MV-4-11 (cell line): ENCODE measurements around the gene PLA2G6.
"Not testable (repeated sequence)": the region's sequence is repeated elsewhere in the genome, so short reads cannot be mapped to it uniquely, and the experiment has no call there.

Experiments
- DNase-seq: peaks from one replicate; lab custom pipeline; 2025; lab: John Stamatoyannopoulos, UW

PLA2G6 gene

GRCh38 chr22:38164551-38164918 lies 17.1 kb downstream of the PLA2G6 start:
- DNase-seq: no peak

- no peak for DNase-seq
Observed at GRCh38 chr22:38163844-38164550, 17.6 kb downstream of the PLA2G6 start.

DNA sequence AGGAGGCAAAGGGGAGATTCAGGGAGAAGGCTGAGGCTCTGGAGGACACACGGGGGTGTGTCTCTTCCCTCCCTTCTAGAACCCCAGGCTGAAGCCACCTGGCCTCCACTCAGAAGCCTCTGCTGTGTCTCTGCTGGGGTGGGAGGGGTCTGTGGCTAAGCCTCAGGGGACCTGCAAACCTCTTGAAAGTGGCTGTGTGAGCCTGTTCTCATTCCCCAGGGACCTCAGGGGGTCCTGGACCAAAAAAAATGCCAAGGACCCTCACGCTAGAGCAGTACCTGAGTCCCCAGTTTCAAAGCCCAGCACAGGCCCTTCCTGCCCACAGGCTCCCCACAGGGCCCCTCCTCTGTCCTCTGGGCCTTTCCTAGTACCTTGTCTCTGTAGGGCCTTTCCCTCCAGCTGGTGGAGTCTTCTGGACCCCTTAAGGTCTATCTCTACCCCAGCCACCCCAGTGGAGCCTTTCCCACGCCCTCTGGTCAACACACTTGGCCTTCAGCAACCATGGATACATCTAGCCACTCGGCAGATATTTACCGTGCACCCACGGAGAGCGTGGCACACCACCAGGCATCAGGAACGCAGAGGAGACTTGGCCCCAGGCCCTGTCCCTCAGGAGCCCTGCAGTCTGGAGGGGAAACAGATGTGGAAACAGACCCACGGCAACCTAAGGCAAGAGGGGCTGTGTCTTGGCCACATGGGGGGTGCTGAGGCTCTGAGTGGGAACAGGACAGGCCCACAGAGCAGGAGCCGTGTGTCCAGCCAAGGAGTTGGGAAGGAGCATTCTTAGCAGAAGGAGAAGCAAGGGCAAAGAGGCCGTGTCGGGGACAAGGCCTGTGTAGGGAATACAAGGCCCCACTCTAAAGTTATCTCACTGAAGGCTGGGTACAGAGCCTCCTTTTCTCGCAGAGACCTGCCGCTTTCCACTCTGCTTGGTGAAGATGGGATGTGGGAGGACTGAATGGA lies 18.5 kb downstream of the PLA2G6 start:
- no peak for DNase-seq

DNA sequence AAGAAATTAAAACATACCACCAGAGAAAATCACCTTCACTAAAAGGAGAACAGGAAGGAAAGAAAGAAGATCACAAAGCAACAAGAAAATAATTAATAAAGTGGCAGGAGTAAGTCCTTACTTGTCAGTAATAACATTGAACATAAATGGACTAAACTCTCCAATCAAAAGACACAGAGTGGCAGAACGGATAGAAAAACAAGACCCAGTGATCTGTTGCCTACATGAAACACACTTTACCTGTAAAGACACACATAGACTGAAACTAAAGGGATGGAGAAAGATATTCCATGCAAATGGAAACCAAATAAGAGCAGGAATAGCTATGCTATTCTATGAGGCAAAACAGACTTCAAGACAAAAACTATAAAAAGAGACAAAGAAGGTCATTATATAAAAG lies 25.9 kb downstream of the PLA2G6 start:
- no peak for DNase-seq

- DNase-seq: not testable (repeated sequence)
Observed at GRCh38 chr22:38154563-38154915, 27.1 kb downstream of the PLA2G6 start.

- DNase-seq: no peak
Observed at GRCh38 chr22:38153821-38154562, 27.6 kb downstream of the PLA2G6 start.

GRCh38 chr22:38151126-38151500 lies 30.5 kb downstream of the PLA2G6 start:
- DNase-seq: no peak

- no peak for DNase-seq
Observed at GRCh38 chr22:38148245-38148644, 33.4 kb downstream of the PLA2G6 start.

- DNase-seq: not testable (repeated sequence)
Observed at GRCh38 chr22:38146166-38146565, 35.5 kb downstream of the PLA2G6 start.

DNA sequence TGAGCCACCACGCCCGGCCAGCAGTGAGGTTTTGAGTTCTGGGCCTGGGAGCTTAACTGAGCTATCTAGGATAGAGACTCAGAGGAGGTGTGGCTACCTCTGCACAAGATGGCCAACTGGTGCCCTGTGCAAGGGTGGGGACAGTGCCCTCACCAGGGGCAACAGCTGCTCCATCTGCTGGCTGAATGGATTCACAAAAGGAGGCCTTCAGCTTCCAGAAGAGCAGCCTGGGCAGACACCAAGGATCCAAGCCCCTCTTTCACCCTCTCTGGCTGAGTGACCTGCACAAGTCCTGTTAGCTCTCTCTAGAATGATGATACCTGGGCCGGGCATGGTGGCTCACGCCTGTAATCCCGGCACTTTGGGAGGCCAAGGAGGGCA lies 37.6 kb downstream of the PLA2G6 start:
- no peak for DNase-seq

- DNase-seq: no peak
Observed at GRCh38 chr22:38142606-38143005, 39.0 kb downstream of the PLA2G6 start.

GRCh38 chr22:38141217-38141973 lies 40.2 kb downstream of the PLA2G6 start:
- no peak for DNase-seq

GRCh38 chr22:38139901-38140300 lies 41.7 kb downstream of the PLA2G6 start:
- DNase-seq: no peak

GRCh38 chr22:38138961-38139360 lies 42.7 kb downstream of the PLA2G6 start:
- no peak for DNase-seq

GRCh38 chr22:38137876-38138687 lies 43.5 kb downstream of the PLA2G6 start:
- no peak for DNase-seq

GRCh38 chr22:38136607-38137006 lies 45.0 kb downstream of the PLA2G6 start:
- peak; percentile 10 for DNase-seq

GRCh38 chr22:38135133-38135706 lies 46.4 kb downstream of the PLA2G6 start:
- peak; percentile 63 for DNase-seq

DNA sequence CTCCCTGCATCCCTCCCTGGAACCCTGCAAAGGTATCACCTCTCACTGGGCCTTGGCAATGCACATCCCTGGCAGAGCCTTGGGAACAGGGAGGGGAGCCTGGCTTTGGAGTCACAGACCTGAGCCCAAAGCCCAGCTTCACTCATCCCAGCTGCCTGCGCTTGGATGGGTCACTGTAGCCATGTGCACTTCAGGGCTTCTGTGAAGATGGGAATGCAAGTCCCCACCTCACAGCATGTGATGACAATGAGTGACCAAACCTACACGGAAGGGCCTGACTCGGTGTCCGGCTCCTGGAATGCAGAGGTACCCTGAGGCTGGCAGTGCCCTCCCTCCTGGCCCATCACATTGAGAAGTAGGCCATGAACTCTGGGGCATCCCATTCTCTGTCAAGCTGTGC lies 48.3 kb downstream of the PLA2G6 start:
- no peak for DNase-seq

GRCh38 chr22:38132794-38133193 lies 48.8 kb downstream of the PLA2G6 start:
- DNase-seq: no peak

DNA sequence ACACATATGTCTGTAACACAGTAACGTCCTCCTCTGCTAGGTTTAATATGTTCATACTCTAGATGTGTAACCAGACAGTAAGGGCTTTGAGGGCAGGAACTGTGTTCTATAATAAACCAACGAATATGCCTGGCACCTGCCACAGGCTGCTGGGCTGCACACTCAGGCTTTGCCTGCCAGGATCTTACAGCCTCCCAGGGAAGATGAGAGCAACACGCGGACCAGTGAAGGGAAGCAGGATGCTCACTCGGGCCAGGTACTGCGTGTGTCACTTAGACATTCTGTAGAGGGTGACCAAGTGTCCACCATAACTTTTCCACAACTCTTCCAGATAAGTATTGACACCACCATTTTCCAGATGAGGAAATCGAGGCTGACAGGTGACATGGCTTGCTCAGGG lies 49.5 kb downstream of the PLA2G6 start:
- DNase-seq: no peak

DNA sequence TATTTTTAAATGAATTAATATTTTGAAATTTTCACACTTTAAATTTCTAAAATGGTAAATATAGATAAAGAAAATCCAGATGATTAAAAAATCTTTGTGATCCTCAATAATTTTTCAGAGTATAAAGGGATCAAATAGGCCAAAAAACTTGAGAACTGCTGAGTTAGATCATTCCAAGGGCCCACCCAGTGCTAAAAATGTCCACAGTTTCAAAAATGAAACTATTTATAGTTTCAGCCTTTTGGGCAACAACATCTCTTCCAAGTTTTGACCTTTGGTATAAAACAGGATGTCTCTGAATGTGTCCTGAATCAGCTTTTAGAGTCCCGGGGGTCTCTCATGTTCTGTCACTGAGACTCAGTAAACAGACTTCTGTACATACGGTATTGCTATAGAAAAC lies 50.2 kb downstream of the PLA2G6 start:
- no peak for DNase-seq
